Activated CD8-positive, alpha-beta memory T cell treated with anti-CD3 and anti-CD28 coated beads, Interleukin-2, amount 50 U/mL, for 1 hour (primary cell): ENCODE measurements around the gene IFNL3.
"Not testable (repeated sequence)": the region's sequence is repeated elsewhere in the genome, so short reads cannot be mapped to it uniquely, and the experiment has no call there.

Experiments used
- DNase-seq: peaks from one replicate; pipeline ENCODE4 v3.0.0-alpha.2; 2020; ENCODE audit errors: extremely low read depth

The IFNL3 gene

DNA sequence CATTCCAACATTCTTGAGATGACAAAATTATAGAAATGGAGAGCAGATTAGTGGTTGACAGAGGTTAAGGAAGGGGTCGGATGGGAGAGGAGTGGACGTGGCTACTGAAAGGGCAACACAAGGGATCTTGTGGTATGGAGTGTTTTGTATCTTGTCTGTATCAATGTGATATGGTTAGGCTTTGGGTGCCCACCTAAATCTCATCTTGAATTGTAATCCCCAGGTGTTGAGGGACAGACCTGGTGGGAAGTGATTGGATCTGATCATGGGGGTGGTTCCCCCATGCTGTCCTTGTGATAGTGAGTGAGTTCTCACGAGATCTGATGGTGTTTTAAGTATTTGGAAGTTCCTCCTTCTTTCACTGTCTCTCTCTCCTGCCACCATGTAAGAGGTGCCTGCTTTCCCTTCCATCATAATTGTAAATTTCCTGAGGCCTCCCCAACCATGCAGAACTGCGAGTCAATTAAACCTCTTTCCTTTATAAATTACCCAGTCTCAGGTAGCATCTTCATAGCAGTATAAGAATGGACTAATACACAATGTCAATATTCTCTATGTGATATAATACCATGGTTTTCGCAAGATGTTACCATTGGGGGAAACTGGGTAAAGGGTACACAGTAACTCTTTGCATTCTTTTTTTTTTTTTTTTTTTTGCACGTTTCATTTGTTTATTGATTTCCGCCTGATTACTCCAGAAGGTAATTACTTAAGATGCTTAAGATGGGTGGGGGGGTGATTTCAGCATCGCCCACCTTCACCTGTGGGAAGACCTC, 8.8 kb upstream of the IFNL3 start:
- no peak for DNase-seq

DNA sequence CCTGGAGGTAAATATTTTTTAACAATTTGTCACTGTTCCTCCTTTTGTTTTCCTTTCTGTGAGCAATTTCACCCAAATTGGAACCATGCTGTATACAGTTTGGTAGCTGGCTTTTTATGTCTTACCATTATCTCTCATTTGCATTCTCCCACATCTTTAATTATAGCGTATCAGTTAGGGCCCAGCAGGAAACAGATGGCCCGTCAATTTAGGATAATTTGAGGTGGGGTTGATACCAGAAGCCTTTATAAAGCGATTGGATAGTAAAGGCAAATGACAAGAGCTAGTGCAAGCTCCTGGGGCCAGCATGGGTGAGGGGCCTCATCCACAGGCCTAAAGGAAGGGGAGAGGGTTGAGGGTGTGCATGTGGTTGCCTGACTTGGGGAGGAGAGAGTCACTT, 7.7 kb upstream of the IFNL3 start:
- DNase-seq, result no peak

DNA sequence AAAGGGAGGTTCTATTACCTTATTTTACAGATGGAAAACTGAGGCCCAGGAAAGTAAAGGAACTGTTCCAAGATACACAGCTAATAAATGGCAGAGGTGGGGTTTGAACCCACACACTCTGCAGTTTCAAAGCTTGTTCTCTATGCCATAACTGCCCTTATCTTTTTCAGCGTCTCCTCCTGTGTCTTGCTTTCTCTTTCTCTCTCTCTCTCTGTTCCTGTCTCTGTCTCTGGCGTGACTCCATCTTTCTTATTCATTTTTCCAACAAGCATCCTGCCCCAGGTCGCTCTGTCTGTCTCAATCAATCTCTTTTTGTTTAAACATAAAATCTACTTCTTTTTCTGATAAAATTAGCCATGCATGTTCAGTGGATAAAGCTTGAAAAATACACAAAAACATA, 7.0 kb upstream of the IFNL3 start:
- DNase-seq, result no peak

DNA sequence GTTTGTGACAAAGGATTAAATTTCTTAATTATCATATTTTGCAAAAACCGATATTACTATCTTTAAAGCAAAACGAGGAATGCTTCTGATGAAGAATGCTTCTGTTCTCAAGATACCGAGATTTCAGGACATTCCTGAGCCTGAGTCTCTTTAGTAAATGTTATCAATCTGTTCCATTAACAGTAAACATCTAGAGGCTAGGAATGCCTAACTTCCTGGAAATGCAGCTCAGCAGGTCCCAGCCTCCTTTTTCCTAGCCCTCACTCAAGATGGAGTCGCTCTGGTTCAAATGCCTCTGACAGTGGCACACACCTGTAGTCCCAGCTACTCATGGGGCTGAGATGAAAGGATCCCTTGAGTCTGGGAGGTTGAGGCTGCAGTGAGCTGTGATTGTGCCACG, 6.3 kb upstream of the IFNL3 start:
- DNase-seq, result no peak

DNA sequence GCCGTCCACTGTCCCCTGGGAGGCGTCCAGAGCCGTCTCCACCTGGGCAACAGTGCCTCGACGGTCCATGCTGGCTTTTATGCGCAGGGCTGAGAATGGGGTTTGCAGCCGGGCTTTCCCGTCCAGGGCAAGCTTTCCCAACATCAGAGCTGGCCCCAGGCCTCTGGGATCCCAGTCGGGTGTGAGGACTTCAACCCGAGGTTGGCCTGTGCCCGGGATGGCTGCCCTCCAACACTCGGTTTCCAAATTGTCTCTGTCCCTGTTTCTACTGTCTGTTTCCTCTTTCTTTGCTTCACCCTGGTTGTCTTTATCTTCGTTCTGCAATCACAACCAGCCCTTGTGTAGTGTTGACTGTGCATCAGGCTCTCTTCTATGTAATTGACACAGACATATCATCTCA, 4.0 kb upstream of the IFNL3 start, which contains the start of gene IFNL4:
IFNL4 (minus strand) TSS at position 51 of the 400 bp plus-strand sequence.
- DNase-seq, result no peak

DNA sequence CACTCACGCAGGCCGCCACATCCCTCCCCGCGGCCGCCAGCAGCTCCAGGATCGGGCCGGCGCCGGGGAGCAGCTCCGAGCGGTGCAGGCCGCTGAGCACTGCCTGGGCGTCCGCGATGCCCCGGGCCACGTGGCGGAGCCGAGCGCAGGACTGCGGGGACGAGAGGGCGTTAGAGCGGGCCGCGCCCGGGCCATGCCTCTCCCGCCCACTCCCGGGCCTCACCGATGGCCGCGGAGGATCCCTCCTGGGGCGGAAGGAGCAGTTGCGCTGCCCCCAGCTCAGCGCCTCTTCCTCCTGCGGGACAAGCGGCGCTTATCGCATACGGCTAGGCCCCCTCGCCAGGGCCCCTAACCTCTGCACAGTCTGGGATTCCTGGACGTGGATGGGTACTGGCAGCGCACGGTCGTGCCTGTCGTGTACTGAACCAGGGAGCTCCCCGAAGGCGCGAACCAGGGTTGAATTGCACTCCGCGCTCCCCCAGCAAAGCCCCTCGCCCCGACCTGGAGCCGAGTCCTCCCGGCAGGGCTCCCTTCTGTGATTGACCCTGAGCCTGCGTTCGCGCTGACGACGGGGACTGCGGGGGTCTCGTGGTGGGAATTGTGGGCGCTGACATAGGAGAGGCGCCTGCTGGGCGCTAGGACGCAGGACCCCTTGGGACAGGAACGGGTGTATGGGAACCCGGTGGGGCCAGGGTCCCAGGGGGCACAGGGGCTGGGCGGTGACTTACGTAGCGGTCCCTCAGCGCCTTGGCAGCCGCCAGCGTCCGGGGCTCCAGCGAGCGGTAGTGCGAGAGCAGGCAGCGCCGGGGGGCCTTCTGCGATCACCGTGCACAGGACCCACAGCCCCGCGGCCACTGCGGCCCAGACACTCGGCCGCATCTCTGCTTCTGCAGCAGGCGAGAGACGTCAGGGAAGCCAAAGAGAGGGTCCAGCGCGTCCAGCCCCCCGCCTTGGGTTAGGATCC, 3.2 kb upstream of the IFNL3 start:
- no peak for DNase-seq

DNA sequence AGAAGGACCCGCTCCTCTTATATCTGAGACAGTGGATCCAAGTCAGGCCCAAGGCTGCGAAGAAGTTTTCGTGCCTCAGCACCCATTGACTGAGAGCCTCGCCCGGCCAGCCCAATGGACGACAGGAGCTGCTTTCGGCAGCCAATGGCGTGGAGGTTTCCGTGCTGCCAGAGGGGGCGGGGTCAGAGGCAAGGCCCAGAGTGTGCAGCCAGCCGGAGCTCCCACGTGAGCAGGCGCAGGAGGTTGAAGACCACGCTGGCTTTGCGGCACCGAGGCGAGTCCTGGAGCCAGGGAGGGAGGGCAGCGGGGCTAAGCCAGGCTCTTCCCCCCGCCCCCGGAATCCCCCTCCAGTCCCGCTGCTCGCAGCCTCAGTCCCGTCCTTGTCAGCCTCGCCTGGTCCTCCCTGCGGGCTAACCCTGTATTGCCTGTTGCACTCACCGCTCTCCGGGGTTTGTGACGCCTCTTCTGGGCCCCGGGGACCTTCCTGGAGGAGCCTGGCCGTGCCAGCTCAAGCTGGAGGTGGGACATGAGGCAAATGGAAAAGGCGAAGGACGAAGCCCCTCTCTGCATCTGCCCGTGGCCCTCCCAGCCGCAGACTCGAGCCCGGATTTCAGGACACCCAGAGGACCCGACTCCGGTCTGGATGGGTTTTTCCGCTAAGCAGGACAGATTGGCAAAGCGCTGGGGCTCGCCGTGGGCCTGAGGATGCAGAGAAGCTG, 2.3 kb upstream of the IFNL3 start:
- DNase-seq, result no peak

DNA sequence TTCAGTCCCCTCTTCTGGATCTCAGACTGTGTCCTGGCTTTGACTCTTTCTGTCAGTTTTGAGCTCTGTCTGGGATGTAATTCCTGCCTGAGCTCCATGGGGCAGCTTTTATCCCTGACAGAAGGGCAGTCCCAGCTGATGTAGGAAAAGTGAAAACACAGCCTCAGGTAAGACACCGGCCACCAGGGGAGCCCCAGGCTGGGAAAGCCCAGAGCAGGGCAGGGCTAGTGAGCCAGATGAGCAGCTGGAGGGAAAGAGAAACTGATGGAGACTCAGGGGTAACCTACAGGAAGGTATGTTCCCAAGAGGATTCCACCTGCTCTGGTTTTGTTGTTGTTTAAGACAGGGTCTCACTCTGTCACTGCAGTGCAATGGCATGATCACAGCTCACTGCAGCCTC, 360 bp upstream of the IFNL3 start:
- DNase-seq, result not testable (repeated sequence)

DNA sequence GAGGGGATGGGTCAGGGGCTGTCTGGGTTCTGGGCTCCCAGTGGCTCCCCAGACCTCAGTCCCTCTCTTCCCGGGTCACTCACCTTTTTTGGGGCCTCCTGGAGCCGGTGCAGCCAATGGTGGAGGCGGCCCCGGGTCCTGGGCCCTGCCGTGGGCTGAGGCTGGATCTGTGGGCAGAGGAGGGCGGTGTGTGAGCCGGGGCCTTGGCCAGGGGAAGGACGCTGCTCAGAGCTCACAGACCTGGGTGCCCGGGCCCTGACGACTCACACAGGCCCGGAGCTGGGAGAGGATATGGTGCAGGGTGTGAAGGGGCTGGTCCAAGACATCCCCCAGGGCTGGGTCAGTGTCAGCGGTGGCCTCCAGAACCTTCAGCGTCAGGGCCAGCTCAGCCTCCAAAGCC, 1.1 kb downstream of the IFNL3 start:
- not testable (repeated sequence) for DNase-seq

DNA sequence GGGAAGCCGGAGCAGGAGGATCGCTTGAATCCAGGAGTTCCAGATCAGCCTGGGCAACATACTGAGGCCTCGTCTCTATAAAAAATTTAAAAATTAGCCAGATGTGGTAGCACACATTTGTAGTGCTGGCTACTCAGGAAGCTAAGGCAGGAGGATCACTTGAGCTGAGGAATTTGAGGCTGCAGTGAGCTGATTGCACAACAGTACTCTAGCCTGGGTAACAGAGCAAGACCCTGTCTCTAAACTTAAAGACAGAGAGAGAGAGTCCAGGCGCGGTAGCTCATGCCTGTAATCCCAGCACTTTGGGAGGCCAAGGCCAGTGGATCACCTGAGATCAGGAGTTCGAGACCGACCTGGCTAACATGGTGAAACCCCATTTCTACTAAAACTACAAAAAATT, 4.4 kb downstream of the IFNL3 start:
- no peak for DNase-seq

DNA sequence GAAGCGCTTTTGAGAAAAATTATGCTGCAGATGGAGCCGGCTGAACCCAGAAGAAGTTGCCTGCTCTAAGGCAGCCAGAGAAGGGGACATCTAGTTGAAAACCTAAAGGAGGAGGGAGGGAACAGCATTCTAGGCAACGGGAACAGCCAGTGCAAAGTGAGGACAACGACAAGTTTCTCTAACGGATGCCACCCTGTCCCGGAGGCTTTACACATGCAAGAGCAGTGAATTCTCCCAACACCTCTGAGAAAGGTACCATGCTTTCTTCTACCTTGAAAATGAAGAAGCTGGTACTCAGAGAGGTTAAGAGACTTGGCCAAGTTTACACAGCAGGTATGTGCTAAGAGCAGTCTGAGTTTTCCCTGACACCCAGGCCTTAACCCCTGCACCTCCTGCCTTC, 5.9 kb downstream of the IFNL3 start:
- no peak for DNase-seq

DNA sequence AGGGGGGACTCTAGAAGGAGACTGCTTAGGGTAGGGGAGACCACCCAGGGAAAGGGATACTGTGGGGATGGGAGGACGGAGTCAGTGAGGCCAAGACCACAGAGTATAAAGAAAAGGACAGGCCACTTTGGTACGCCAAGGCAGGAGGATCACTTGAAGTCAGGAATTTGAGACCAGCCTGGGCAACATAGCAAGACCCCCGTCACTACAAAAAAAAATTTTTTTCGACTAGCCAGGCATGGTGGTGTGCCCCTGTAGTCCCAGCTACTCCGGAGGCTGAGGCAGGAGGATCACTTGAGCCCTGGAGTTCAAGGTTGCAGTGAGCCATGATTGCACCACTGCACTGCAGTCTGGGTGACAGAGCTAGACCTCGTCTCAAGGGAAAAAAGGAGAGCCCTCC, 6.6 kb downstream of the IFNL3 start:
- DNase-seq, result no peak

DNA sequence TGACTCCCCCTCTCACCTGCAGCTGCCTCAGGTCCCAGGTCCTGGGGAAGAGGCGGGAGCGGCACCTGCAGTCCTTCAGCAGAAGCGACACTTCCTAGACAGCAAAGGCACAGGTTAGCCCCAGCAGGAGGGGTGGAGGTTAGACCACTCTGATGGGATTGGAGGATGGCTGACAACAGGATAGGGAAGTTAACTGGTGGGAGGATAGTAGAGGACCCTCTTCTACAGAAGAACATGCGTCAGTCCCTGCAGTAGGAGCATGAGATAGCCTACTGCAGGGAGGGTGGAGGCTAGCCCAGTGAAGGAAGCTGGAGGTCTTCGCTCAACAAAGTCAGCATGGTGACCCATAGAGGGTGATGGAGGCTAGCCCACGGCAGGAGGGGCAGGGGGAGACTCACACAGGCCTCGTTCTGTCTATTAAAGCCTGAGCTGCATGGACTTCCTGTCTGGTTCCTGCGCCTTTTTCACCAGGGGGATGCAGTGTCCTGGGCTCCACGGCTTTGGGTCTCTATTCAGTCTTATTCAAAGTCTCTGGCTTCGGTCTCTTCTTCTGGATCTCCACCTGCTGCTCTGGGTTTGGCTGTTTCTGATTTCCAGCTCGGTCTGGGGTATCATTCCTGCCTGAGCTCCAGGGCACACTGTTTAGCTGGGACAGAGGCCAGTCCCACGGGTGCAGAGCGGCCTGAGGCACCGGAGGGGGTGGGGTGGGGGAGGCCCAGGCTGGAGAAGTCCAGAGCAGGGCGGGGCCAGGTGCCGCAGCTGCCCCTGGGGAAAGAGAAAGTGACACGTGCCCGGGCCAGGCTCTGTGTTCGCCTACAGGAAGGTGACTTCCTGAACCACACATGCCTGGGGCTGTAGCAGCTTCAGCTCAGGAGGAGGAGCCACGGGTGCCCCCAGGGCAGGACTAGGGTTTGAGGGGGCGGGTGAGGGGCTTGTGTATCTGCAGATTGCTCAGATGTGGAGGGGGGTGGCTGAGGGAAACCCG, 7.3 kb downstream of the IFNL3 start:
- no peak for DNase-seq

DNA sequence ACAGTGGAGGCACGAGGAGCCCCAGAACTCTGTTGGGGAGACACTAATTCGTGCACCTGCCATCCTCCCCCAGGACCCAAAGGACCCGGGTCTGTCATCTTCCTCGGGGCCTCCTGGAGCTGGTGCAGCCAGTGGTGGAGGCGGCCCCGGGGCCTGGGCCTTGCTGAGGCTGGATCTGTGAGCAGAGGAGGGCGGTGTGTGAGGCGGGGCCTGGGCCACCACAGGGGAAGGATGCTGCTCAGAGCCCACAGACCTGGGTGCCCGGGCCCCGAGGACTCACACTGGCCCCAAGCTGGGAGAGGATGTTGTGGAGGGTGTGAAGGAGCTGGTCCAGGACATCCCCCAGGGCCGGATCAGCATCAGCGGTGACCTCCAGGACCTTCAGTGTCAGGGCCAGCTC, 8.3 kb downstream of the IFNL3 start:
- DNase-seq, result no peak

DNA sequence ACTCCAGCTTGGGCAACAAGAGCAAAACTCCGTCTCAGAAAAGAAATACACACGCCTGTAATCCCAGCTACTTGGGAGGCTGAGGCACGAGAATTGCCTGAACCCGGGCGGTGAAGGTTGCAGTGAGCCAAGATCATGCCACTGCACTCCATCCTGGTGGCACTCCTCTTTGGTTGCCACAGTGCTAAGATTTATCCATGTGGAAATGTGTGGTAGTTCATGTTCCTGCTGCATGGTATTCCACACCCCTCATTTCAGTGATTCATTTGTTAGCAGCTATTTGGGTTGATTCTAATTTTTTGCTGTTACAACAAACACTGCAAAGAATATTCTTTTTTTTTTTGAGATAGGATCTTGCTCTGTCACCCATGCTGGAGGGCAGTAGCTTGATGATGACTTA, 12.1 kb downstream of the IFNL3 start:
- DNase-seq, result no peak

DNA sequence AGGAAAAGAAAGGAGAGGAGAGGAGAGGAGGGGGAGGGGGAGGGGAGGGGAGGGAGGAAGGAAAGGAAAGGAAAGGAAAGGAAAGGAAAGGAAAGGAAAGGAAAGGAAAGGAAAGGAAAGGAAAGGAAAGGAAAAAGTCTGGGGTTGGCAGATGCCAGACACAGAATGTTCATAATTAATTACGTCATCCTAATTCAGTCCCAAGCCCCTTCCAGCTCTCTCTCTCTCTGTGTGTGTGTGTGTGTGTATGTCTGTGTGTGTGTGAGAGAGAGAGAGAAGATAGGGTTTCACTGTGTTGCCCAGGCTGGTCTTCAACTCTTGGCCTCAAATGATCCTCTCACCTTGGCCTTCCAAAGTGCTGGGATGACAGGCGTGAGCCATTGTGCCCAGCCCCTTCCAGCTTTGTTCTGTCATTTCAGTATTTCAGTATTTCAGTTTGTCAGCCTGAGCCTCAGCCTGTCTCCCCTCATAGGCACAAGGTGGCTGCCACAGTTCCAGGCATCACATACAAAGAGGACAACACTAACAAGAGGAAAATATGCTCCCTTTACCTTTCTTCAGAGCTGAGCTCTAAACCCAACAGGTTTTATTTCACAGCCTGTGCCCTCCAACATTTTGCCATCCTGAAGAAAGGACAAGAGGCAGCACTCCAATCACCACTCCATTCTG, 14.6 kb downstream of the IFNL3 start:
- DNase-seq, result no peak

DNA sequence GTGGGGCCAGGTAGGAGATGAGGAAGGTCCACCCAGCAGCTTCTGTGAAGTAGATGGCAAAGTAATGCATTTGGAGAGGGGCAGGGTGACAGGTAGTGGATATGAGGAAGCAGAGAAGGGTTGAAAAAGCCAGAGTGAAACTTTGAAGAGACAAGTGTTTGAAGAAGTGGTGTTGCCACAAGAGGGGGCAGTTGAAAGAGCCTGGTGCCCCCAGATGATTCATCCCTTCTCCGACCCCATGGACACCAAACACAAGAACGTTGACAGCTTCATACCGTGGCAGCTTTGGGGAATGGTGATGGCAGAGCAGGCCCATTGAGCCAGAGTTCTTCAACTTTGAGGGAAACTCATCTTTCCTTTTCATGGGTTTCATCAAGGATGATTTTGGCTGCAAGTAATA, 19.9 kb downstream of the IFNL3 start:
- DNase-seq, result no peak

DNA sequence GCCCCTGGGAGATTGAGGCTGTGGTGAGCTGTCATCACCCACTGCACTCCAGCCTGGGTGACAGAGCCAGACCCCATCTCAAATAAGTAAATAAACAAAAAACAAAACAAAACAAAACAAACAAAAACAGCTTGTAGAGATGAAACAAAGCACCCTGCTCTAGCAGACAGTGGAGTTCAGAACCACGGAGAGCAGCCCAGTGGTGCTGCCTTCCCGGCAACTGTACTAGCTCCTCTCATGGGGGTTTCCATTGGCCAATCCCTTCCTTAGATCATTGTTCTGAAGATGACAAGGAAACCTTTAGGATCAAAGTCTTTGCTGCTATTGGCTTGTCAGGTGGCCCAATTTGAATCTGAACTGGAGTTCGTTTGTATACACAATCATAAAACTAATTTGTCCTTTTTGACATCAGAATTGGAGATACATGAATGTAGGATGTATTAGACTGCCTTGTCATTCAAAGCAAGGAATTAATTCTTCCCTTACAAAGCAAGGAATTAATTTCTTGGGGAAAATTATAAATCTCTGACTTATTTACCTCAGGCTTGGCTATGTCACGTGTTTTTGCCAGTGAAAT, 21.0 kb downstream of the IFNL3 start:
- no peak for DNase-seq

DNA sequence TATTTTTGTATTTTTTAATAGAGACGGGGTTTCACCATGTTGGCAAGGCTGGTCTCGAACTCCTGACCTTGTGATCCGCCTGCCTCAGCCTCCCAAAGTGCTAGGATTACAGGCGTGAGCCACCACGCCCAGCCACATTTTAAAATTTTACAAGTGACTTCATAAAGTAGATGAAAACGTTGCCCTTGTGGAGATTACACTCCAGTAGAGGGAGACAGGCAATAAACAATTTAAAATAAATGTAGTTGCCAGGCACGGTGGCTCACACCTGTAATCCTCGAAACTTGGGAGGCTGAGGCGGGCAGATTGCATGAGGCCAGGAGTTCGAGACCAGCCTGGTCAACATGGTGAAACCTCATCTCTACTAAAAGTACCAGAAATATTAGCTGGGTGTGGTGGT, 25.7 kb downstream of the IFNL3 start:
- not testable (repeated sequence) for DNase-seq
